HG03469 (cell line): ENCODE results near the gene HEMGN.

ENCODE experiments used
- ATAC-seq: cut with Tn5 transposase; IDR thresholded peaks from one replicate; pipeline ENCODE4 v1.9.1; 2021; ENCODE audit warnings: mild to moderate bottlenecking, moderate library complexity, moderate number of reproducible peaks; ENCODE audit not compliant: unreplicated experiment

Gene HEMGN

DNA sequence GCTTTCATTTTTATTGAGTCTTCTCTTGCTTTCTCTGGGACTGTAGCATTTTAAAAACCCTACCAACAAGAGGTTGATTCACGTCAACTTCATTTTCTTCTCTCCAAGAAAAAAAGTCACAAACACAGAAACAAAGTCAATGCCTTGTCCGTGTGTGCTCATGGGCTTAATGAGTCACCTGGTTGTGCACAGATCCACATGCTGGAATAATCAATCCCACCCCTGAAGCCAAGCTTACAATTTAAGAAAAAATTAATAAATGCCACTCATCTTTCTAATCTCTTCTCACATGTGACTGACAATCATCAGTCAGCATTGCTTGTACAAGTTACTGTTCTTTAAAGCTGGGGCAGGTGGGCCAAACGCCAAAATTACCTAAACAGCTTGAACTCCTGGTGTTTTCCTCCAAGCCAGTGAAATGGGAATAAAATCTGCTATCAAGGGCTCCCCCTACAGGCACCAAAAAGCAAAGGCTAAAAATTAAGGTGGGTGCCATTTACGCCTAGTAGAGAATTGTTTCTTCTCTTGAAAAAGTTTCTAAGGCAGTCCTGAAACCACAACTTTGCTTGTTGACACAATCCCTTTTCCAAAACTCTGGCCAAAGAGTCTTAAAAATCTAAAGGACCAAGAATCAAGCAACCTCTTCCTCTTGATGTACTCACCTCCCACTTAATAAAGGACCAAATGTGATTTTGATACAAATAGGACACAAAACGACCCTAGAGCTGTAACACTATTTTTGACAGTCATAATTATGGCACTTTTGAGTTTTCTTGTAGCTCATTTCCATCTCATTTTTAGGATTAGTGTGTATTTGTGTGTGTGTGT, 37.0 kb downstream of the HEMGN start:
- ATAC-seq = no peak

DNA sequence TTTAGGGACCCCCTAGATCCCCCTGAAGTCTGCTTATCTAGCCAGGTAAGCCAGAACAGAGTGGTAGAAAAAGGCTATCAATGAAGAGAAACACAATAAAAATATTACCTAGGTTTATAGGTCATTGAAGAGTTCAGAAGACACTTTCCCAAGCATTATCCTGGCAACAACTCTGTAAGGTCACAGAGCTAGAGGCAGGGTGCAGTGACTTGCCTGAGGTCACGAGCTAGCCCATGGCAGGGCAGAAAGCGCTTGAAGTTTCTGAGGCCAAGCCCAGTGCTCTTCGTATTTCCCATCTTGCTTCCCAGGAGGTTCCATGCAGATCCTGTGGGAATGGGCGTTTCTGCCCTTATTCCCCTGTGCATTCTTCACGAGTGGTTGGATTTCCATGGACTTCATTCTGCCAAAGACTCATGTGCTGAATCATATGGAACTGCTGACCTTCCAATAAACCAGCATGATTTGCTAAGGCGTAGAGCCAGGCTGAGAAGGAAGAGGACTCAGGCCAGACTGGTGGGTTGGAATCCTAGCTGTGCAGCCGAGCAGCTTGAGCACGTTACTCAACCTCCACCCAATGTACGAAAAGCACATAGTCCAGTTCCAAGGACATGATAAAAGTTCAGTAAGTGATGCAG, 37.8 kb downstream of the HEMGN start:
- no peak for ATAC-seq

DNA sequence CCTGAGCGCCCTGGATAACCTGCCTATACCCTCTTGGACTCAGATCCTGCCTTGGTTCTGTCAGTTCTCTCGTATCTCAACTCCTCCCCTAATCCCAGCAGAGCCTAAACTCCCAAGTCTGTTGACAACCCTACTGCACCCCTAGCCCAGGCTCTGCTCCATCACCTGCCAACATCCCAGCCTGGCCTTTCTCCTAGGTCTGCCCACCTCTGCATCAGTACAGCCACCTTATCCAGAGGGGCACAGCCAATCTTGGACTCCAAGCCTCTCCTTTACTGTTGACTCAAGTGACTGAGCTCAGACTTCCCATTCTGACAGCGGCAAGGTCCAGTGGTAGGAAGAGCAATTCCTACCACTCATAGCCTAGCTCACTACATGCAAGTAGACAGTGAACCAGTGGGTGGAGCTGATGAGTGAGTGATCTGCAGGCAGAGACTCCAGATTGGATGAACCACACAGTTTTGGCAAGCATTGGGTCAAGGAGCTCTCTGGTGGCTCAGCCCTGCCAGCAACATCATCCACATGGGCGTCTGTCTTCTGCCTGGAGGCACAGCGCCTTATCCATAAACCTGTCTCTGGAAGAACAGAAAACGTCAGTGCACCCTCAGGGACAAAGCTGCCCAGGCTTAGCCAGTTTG, 42.2 kb downstream of the HEMGN start:
- ATAC-seq = no peak

DNA sequence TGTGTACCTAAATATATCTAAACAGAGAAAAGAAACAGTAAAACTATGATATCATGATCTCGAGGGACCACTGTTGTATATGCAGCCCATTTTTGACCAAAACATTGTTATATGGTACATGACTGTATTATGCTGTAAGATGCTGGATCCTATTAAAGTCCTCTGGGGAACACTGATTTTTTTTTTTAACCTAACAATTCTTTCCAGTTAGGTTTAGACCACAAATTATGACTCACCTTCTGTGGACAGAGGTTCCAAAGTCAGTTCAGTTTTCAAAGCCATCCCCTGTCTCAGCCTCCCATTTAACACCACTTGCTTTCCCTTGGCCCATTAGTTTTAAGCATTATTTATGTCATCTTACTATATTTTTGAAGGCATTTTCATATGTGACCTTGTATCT, 42.8 kb downstream of the HEMGN start:
- ATAC-seq = no peak

DNA sequence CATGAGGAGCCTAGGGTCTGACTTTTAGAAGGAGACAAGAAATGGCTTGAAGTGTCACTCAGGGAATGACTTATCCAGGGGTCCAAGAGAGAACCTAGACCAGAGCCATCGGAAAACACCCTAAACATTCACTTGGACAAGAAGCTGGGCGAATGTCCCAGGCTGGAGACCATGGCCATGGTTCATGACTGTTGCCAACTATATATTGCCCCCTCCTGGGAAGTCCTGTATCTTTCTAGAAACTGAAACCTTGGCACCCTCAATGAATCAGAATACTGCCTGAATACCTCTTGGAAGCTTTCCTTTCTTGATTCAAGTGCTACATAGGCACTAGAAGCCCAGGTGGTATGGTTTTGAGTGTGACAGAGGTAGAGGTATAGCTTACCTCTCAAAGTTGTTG, 45.6 kb downstream of the HEMGN start:
- no peak for ATAC-seq

DNA sequence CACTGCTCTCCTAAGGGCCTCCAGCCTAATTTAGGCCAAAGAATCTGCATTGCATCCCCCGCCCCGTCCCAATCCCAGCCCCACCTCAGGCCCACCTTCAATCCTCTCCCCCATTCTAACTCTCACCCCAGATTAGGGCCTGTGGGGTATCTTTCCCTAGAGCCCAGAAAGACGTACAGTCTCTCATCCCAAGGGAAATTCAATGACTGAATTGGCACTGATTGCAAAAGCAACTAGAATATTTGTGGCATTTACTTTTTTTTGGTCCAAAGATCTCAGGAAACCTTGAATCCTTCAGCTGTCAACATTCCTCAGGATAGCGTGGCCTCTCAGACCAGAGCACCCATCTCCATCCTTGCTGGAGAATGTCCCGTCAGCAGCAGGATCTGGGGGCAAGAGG, 46.2 kb downstream of the HEMGN start:
- no peak for ATAC-seq

DNA sequence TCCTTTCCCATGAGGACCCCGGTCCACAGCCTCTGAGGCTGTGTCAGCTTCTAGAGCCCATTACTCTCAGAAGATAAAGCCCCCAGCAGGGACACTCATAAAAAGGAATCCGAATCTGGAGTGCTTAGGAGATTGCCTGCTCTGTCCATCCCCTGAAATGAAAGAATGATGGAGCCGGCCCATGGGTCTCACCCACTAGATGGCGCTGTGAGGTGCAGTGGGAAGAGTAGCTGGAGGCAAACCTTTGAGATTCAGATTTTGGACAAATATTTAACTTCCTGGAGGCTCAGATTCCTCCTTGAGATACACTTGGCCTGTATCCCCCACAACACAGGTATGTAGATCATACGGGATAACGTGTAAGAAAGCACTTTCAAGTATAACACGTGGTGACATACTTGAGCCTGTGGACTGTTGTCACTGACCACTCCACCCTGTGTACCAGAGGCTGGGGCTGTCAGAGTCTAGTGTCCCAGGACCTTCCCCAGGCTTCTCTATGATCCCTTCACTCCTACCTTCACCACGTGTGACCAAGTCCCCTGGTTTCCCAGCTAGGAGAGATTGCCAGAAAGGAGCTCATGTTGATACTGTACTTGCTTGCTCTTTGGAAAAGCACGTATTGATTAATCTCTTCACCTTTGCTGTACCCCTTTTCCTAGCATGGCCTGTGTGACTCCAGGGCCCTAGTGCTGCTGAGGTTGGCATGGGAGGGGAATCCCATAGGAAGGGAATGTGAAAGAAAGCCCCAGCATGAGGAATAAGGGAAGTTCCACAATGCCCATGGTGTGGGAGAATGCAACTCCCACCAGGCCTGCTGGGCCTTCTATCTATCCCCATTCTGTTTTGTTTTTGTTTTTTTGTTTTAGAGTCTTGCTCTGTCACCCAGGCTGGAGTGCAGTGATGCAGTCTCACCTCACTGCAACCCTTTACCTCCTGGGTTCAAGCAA, 47.8 kb downstream of the HEMGN start:
- ATAC-seq = no peak

DNA sequence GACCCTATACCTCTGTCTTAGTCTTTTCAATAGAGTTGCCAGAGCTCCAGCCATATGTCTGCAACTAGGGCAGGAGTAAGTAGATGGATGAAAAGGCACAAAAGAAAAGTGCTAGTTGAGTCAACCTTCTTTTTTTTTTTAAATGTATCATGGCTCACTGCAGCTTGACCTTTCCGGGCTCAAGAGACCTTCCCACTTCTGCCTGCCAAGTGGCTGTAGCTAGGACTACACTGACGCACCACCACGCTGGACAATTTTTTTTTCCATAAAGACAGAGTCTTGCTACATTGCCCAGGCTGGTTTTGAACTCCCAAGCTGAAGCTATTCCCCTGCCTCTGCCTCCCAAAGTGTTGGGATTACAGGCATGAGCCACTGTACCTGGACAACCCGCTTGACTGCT, 57.6 kb downstream of the HEMGN start:
- no peak for ATAC-seq
